NCI-H748 treated with DMSO at 0.1 percent for 48 hours (cell line): Measurements from ENCODE around the gene CRISPLD2.

Source experiments
- DNase-seq: peaks from one replicate; lab custom pipeline; 2025; lab: John Stamatoyannopoulos, UW

CRISPLD2 gene

GRCh38 chr16:84913315-84913714 is 93.5 kb downstream of the CRISPLD2 start:
- no peak for DNase-seq

GRCh38 chr16:84914273-84914672 is 94.5 kb downstream of the CRISPLD2 start:
- no peak for DNase-seq

- DNase-seq = no peak
Measured at GRCh38 chr16:84916178-84916577, 96.4 kb downstream of the CRISPLD2 start.

GRCh38 chr16:84916850-84917249 is 97.1 kb downstream of the CRISPLD2 start:
- no peak for DNase-seq

- no peak for DNase-seq
Measured at GRCh38 chr16:84917492-84917891, 97.7 kb downstream of the CRISPLD2 start.

GRCh38 chr16:84918006-84918909 is 98.5 kb downstream of the CRISPLD2 start:
- DNase-seq = no peak

- no peak for DNase-seq
Measured at GRCh38 chr16:84919269-84919668, 99.5 kb downstream of the CRISPLD2 start.

- DNase-seq = no peak
Measured at GRCh38 chr16:84919708-84920107, 99.9 kb downstream of the CRISPLD2 start.

GRCh38 chr16:84920333-84920732 is 100.5 kb downstream of the CRISPLD2 start:
- DNase-seq = no peak

- no peak for DNase-seq
Measured at GRCh38 chr16:84922351-84923120, 102.8 kb downstream of the CRISPLD2 start.

GRCh38 chr16:84924331-84925091 is 104.7 kb downstream of the CRISPLD2 start:
- no peak for DNase-seq

- no peak for DNase-seq
Measured at GRCh38 chr16:84925092-84925772, 105.4 kb downstream of the CRISPLD2 start.

GRCh38 chr16:84925773-84926372 is 106.1 kb downstream of the CRISPLD2 start:
- DNase-seq = no peak

- DNase-seq = no peak
Measured at GRCh38 chr16:84926462-84926861, 106.7 kb downstream of the CRISPLD2 start.

- no peak for DNase-seq
Measured at GRCh38 chr16:84927621-84928591, 108.1 kb downstream of the CRISPLD2 start.

- DNase-seq = no peak
Measured at GRCh38 chr16:84928679-84929420, 109.1 kb downstream of the CRISPLD2 start.

GRCh38 chr16:84929421-84930297 is 109.9 kb downstream of the CRISPLD2 start:
- DNase-seq = no peak
